SIG-M5 treated with dmso at 0.1 percent for 504 hours (cell line): ENCODE measurements around the gene PPM1H.

ENCODE experiments used
- DNase-seq: peaks from one replicate; lab custom pipeline; 2025; ENCODE audit not compliant: unreplicated experiment; lab: John Stamatoyannopoulos, UW

PPM1H gene

GRCh38 chr12:62802321-62802720 lies 132.6 kb downstream of the PPM1H start:
- no peak for DNase-seq

GRCh38 chr12:62801796-62802195 lies 133.2 kb downstream of the PPM1H start:
- DNase-seq, result no peak

- DNase-seq, result no peak
Observed at GRCh38 chr12:62800707-62801400, 134.1 kb downstream of the PPM1H start.

GRCh38 chr12:62799766-62800406 lies 135.1 kb downstream of the PPM1H start:
- DNase-seq, result peak; percentile 20

- DNase-seq, result peak; percentile 48
Observed at GRCh38 chr12:62799126-62799736, 135.7 kb downstream of the PPM1H start.

GRCh38 chr12:62794218-62794583 lies 140.7 kb downstream of the PPM1H start:
- DNase-seq, result no peak

- peak; percentile 82 for DNase-seq
Observed at GRCh38 chr12:62793256-62794217, 141.4 kb downstream of the PPM1H start.

- DNase-seq, result no peak
Observed at GRCh38 chr12:62792236-62792870, 142.6 kb downstream of the PPM1H start.

GRCh38 chr12:62789851-62790250 lies 145.1 kb downstream of the PPM1H start:
- DNase-seq, result no peak

- no peak for DNase-seq
Observed at GRCh38 chr12:62787611-62788010, 147.3 kb downstream of the PPM1H start.

- DNase-seq, result no peak
Observed at GRCh38 chr12:62787023-62787422, 147.9 kb downstream of the PPM1H start.

- peak; percentile 72 for DNase-seq
Observed at GRCh38 chr12:62785941-62786559, 148.9 kb downstream of the PPM1H start.

- DNase-seq, result no peak
Observed at GRCh38 chr12:62784576-62784975, 150.4 kb downstream of the PPM1H start.

GRCh38 chr12:62783881-62784280 lies 151.1 kb downstream of the PPM1H start:
- DNase-seq, result no peak

- no peak for DNase-seq
Observed at GRCh38 chr12:62781136-62781880, 153.6 kb downstream of the PPM1H start.

GRCh38 chr12:62779488-62779887 lies 155.5 kb downstream of the PPM1H start:
- no peak for DNase-seq

GRCh38 chr12:62778187-62778586 lies 156.8 kb downstream of the PPM1H start:
- DNase-seq, result no peak

GRCh38 chr12:62776997-62777396 lies 158.0 kb downstream of the PPM1H start:
- DNase-seq, result no peak

GRCh38 chr12:62776575-62776974 lies 158.4 kb downstream of the PPM1H start:
- DNase-seq, result no peak

GRCh38 chr12:62774794-62775193 lies 160.2 kb downstream of the PPM1H start:
- DNase-seq, result peak; percentile 63
